ACC112 (cell line): ENCODE data around the gene UVSSA.

Source experiments
- H2AFZ ChIP-seq: fragments of 200-600 bp; sonication (generic); one replicate; pipeline ENCODE4 v1.6.0; 2017; ENCODE audit warnings: antibody characterized with exemption, low read length; ENCODE audit not compliant: unreplicated experiment
- H3K27ac ChIP-seq: fragments of 200-600 bp; sonication (generic); 2 replicates; pipeline ENCODE4 v1.5.1; 2014; ENCODE audit warnings: low read depth, mild to moderate bottlenecking, antibody characterized with exemption, low read length, moderate library complexity
- H3K27me3 ChIP-seq: fragments of 200-600 bp; sonication (generic); 2 replicates; pipeline ENCODE4 v1.6.1; 2014; ENCODE audit warnings: mild to moderate bottlenecking, antibody characterized with exemption, low read length, moderate library complexity, mixed read lengths; ENCODE audit not compliant: insufficient read depth
- H3K36me3 ChIP-seq: fragments of 200-600 bp; sonication (generic); 2 replicates; pipeline ENCODE4 v1.6.1; 2016; ENCODE audit warnings: mild to moderate bottlenecking, antibody characterized with exemption, low read length, moderate library complexity, mixed read lengths; ENCODE audit not compliant: insufficient read depth
- H3K4me1 ChIP-seq: fragments of 200-600 bp; sonication (generic); one replicate; pipeline ENCODE4 v1.6.1; 2016; ENCODE audit warnings: low read length, mixed read lengths; ENCODE audit not compliant: insufficient read depth, unreplicated experiment, control insufficient read depth
- H3K4me3 ChIP-seq: fragments of 200-600 bp; sonication (generic); 2 replicates; pipeline ENCODE4 v1.5.1; 2014; ENCODE audit warnings: mild to moderate bottlenecking, low read depth, low read length
- H3K79me2 ChIP-seq: fragments of 200-600 bp; sonication (generic); one replicate; pipeline ENCODE4 v1.6.0; 2016; ENCODE audit warnings: low read length; ENCODE audit not compliant: control insufficient read depth, unreplicated experiment, insufficient read depth

Gene UVSSA

GRCh38 chr4:1375761-1376322 lies 28.8 kb downstream of the UVSSA start:
- H3K4me1 ChIP-seq: no peaks in the 10 kb centered on the region
- no peaks in the 10 kb centered on the region for H3K27me3 ChIP-seq
- H3K36me3 ChIP-seq: peaks cover 6% of the 10 kb centered on the region; the same call in 1 of the 2 replicates
- H3K79me2 ChIP-seq: no peaks in the 10 kb centered on the region
- no peak overlapping the region for H2AFZ ChIP-seq
- H3K4me3 ChIP-seq: no peak overlapping the region
- H3K27ac ChIP-seq: no peak overlapping the region

DNA sequence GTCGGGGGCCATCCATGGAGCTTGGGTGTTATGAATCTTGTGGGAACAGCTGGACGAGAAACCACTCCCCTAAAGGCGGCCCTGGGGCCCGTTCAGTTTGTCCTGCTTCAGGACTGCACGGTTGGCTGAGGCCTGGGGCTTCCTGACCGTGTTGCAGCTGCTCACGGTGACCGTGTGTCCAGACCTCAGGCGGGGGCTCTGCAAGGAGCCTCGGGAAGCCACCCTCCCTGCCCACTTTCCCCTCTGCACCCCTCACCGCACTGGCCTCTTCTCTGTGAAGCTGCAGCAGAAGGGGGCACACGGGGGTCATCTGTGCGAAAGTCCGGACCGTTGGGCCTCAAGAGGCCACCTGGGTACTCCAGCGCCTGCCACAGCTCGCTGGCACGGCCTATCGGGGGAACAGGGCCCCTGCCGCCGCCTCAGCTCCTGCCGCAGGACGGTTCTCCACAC lies 29.4 kb downstream of the UVSSA start:
- no peak overlapping the region for H2AFZ ChIP-seq
- no peaks in the 10 kb centered on the region for H3K27me3 ChIP-seq
- no peaks in the 10 kb centered on the region for H3K4me1 ChIP-seq
- no peak overlapping the region for H3K27ac ChIP-seq
- no peaks in the 10 kb centered on the region for H3K79me2 ChIP-seq
- peaks cover 6% of the 10 kb centered on the region; the same call in 1 of the 2 replicates for H3K36me3 ChIP-seq
- no peak overlapping the region for H3K4me3 ChIP-seq

DNA sequence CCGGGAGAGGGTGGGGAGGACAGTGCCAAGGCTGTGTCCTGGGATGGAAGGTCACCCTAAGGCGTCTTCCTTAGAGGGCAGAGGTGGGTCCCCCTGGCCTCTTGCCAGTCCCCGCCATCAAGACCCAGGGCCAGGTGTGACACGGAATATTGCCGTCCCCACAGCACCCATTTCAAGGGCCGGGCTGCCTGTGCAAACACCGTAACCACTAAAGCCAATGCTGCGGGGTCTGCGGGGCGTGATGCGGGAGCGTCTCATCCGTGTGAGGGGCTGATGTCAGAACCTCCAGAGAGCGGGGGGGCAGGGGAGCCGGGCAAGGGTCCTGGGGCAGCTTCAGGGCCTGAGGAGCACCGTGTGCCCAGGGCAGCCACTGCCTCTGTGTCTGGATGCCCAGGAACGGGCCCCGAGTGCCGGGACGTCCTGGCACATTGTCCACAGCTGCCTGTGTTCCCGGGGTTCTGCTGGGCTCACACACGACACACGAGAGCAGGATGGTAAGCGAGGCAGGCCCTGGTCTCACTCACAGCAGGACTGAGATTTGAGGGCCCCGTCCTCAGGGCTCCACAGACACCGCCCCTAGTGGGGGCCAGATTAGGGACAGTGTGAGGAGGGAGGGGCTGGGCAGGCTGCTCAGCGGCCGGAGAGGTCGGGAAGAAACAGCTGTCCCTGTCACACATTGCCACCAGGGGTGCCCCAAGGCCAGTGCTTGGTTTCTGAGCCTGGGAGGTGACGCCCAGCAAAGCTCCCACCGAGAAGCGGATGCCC lies 30.0 kb downstream of the UVSSA start:
- H3K4me3 ChIP-seq: no peak overlapping the region
- no peaks in the 10 kb centered on the region for H3K79me2 ChIP-seq
- no peaks in the 10 kb centered on the region for H3K4me1 ChIP-seq
- peaks cover 4% of the 10 kb centered on the region; the same call in 1 of the 2 replicates for H3K36me3 ChIP-seq
- no peak overlapping the region for H2AFZ ChIP-seq
- no peaks in the 10 kb centered on the region for H3K27me3 ChIP-seq
- no peak overlapping the region for H3K27ac ChIP-seq

DNA sequence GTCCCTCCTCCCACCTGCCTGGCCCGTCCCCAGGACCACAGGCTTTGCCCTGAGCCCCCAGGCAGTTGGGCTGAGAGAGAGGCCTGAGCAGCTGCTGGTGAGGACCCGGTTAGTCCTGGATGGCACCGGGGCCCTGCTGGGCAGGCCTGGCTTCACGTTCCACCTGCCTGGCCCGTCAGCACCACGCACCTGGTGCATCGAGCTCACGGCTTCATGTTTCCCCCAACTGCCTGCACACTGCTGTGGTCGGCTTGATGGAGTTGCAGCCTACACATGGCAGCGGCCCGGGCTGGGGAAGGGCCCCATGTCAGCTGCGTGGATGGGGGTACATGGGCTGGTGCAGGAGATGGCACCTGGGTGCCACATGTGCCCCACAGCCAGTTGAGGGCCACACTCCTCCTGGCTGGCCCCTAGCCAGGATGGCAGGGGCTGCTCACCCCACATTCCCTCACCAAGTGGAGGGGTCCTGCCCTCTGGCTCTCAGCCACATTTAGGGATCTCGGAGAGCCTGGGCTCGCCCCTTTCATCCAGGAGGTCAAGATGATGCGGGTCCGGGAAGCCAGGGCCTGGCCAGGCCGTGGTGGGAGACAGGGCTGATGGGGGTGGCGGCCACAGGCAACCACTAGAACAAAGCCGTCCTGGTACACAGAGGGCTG lies 30.7 kb downstream of the UVSSA start:
- no peak overlapping the region for H3K27ac ChIP-seq
- no peaks in the 10 kb centered on the region for H3K4me1 ChIP-seq
- no peaks in the 10 kb centered on the region for H3K79me2 ChIP-seq
- H2AFZ ChIP-seq: no peak overlapping the region
- no peak overlapping the region for H3K4me3 ChIP-seq
- no peaks in the 10 kb centered on the region for H3K27me3 ChIP-seq
- H3K36me3 ChIP-seq: no peaks in the 10 kb centered on the region

DNA sequence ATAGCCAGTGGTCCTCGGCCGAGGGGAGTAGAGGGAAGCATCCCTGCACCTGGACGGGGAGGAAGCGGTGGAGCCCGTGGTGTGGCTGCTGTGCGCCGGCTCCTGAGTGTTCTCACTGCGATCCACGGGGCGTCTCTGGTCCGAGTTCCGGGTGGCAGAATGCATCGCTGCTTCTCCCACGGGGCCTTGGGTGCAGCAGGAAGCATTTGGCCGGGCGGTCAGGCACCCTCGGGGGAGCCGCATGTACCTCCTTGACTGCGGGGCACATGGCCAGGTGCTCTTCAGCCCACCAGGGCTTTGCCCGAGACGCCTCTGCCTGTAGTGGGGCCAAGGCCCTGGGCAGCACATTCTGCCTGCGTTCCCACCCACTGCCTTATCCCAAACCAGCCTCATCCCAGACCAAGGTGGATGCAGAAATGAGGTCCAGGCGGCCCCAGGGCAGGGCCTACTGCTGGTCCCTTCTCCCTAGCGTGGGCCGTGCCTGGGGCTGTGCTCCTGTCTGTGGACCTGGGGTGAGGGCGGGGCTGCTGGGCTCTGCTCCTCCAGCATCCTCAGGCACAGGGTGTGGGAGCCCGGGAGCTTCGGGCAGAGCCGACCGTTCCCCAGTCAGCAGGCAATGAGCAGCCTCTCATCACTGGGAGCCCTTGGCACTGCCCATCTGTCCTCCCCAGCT lies 31.7 kb downstream of the UVSSA start:
- H3K27me3 ChIP-seq: no peaks in the 10 kb centered on the region
- H2AFZ ChIP-seq: no peak overlapping the region
- H3K36me3 ChIP-seq: no peaks in the 10 kb centered on the region
- no peaks in the 10 kb centered on the region for H3K4me1 ChIP-seq
- H3K79me2 ChIP-seq: no peaks in the 10 kb centered on the region
- no peak overlapping the region for H3K4me3 ChIP-seq
- no peak overlapping the region for H3K27ac ChIP-seq

DNA sequence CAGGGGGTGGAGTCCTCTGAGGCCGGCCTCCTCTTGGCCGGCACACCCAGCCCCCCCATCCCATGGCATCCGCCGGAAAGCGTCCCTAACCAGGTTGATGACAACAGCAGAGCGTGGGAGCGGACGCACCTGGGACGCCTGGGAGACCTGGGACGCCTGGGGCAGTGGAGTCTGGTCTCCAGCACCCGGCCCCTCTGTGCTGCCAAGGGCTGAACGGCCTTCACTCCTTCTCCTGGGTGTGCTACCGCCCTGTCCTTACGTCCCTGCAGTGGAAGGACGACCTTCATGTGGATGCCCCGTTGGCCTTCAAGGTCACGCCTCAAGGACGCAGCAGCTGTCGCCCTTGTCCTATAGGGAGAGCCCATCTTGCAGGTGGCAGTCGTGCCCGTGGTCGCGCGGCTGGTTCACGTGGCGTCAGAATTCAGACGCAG lies 32.4 kb downstream of the UVSSA start:
- no peak overlapping the region for H3K4me3 ChIP-seq
- H3K79me2 ChIP-seq: no peaks in the 10 kb centered on the region
- no peak overlapping the region for H2AFZ ChIP-seq
- no peak overlapping the region for H3K27ac ChIP-seq
- no peaks in the 10 kb centered on the region for H3K27me3 ChIP-seq
- H3K4me1 ChIP-seq: no peaks in the 10 kb centered on the region
- no peaks in the 10 kb centered on the region for H3K36me3 ChIP-seq

DNA sequence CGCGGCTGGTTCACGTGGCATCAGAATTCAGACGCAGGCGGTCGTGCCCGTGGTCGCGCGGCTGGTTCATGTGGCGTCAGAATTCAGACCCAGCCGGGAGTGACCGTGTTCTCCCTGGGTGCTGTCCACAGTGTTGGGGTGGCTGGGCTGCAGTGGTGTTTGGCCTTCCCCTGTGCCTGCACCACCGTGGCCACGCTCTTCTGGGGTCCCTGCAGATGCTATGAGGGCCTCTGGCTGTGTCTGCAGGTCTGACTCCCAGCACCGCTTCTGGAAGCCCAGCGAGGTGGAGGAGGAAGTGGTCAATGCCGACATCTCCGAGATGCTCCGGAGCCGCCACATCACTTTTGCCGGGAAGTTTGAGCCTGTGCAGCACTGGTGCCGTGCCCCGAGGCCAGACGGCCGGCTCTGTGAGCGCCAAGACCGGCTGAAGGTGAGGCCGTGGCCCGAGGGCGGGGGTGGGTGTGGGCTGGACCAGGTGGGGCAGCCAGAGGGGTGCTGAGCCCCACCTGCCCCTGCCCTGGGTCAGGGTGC lies 32.9 kb downstream of the UVSSA start:
- H3K79me2 ChIP-seq: no peaks in the 10 kb centered on the region
- H3K4me1 ChIP-seq: no peaks in the 10 kb centered on the region
- no peak overlapping the region for H3K27ac ChIP-seq
- no peaks in the 10 kb centered on the region for H3K27me3 ChIP-seq
- no peak overlapping the region for H2AFZ ChIP-seq
- H3K4me3 ChIP-seq: no peak overlapping the region
- H3K36me3 ChIP-seq: no peaks in the 10 kb centered on the region

- H2AFZ ChIP-seq: no peak overlapping the region
- no peak overlapping the region for H3K27ac ChIP-seq
- no peaks in the 10 kb centered on the region for H3K36me3 ChIP-seq
- no peaks in the 10 kb centered on the region for H3K79me2 ChIP-seq
- H3K27me3 ChIP-seq: no peaks in the 10 kb centered on the region
- no peaks in the 10 kb centered on the region for H3K4me1 ChIP-seq
- no peak overlapping the region for H3K4me3 ChIP-seq
Measured at GRCh38 chr4:1380368-1381151, 33.6 kb downstream of the UVSSA start.

DNA sequence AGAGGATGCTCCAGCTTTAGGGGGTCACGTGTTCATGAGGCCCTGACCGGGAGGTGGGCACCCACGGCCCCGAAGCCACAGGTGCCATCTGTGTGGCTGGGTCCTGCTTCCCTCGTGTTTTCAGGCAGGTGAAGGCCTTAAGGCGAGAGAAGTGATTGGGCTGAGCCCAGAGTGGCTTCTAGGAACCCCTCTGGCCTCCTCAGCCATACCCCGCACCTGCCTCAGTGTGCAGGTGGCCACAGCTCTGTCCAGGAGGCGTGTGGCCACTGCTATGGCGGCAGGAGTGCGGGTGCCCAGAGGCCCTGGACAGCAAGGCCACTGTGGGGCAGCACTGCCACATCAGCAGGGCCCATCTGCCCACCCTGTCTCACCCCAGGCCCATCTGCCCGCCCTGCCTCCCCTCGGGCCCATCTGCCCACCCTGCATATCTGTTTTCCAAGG lies 34.2 kb downstream of the UVSSA start:
- Histone ChIP-seq H3K36me3 (no peaks in the 10 kb centered on the region; the same call in 1 of the 2 replicates), H3K79me2 (no peaks in the 10 kb centered on the region), H3K27me3 (no peaks in the 10 kb centered on the region), H2AFZ (no peak overlapping the region), H3K4me3 (no peak overlapping the region), H3K27ac (no peak overlapping the region), H3K4me1 (no peaks in the 10 kb centered on the region)
